ENCODE data around the gene TK1.

- no peak for TF ChIP-seq REST (IDR thresholded peaks at IDR 0.05; ENCODE audit: low read depth)
- TF ChIP-seq CEBPB (IDR thresholded peaks at IDR 0.05), result no peak
- no peak for TF ChIP-seq RAD21 (IDR thresholded peaks at IDR 0.05; ENCODE audit: low read depth)
- no peak for TF ChIP-seq CREB1 (IDR thresholded peaks at IDR 0.05; ENCODE audit: low read depth)
- TF ChIP-seq ZBTB7A (IDR thresholded peaks at IDR 0.05; ENCODE audit: low read depth), result no peak
- TF ChIP-seq YY1 (IDR thresholded peaks at IDR 0.05; ENCODE audit: low read depth), result no peak
- TF ChIP-seq MAX (IDR thresholded peaks at IDR 0.05), result no peak
- TF ChIP-seq NFIC (IDR thresholded peaks at IDR 0.05), result no peak
These were observed 2.0 kb downstream of the TK1 start for GRCh38 chr17:78184868-78185267.

Measured in Ishikawa (cell line).